Measurements from ENCODE around the gene DENND2C.
"Not testable (repeated sequence)": the region's sequence is repeated elsewhere in the genome, so short reads cannot be mapped to it uniquely, and the experiment has no call there.

The DENND2C gene

GRCh38 chr1:114595602-114596001 is 74.2 kb downstream of the DENND2C start:
- no peak for DNase-seq (ENCODE audit: low read depth)

GRCh38 chr1:114594046-114594445 is 75.8 kb downstream of the DENND2C start:
- no peak for DNase-seq (ENCODE audit: low read depth)

- DNase-seq (ENCODE audit: low read depth) = no peak
Observed at GRCh38 chr1:114589122-114589521, 80.7 kb downstream of the DENND2C start.

- DNase-seq (ENCODE audit: low read depth) = no peak
Observed at GRCh38 chr1:114588196-114588689, 81.6 kb downstream of the DENND2C start.

- DNase-seq (ENCODE audit: low read depth) = no peak
Observed at GRCh38 chr1:114587203-114587991, 82.5 kb downstream of the DENND2C start.

- no peak for DNase-seq (ENCODE audit: low read depth)
Observed at GRCh38 chr1:114586513-114587047, 83.3 kb downstream of the DENND2C start.

GRCh38 chr1:114585231-114585630 is 84.6 kb downstream of the DENND2C start:
- no peak for DNase-seq (ENCODE audit: low read depth)

- DNase-seq (ENCODE audit: low read depth) = peak; percentile 98
Observed at GRCh38 chr1:114581335-114582287, 88.2 kb downstream of the DENND2C start, which contains the start of gene BCAS2. Gene BCAS2 (minus strand): TSS chr1:114581615. CDS start chr1:114581591, 24 bp downstream.

GRCh38 chr1:114574365-114574764 is 95.5 kb downstream of the DENND2C start:
- no peak for DNase-seq (ENCODE audit: low read depth)

- DNase-seq (ENCODE audit: low read depth) = no peak
Observed at GRCh38 chr1:114564141-114564540, 105.7 kb downstream of the DENND2C start.

GRCh38 chr1:114562978-114563510 is 106.8 kb downstream of the DENND2C start:
- DNase-seq (ENCODE audit: low read depth) = not testable (repeated sequence)

- no peak for DNase-seq (ENCODE audit: low read depth)
Observed at GRCh38 chr1:114561333-114561732, 108.5 kb downstream of the DENND2C start.

GRCh38 chr1:114559356-114559755 is 110.5 kb downstream of the DENND2C start:
- no peak for DNase-seq (ENCODE audit: low read depth)

- DNase-seq (ENCODE audit: low read depth) = no peak
Observed at GRCh38 chr1:114558544-114558943, 111.3 kb downstream of the DENND2C start.

- no peak for DNase-seq (ENCODE audit: low read depth)
Observed at GRCh38 chr1:114554577-114554976, 115.3 kb downstream of the DENND2C start.

- DNase-seq (ENCODE audit: low read depth) = no peak
Observed at GRCh38 chr1:114552106-114552639, 117.7 kb downstream of the DENND2C start.

GRCh38 chr1:114551400-114551799 is 118.4 kb downstream of the DENND2C start:
- DNase-seq (ENCODE audit: low read depth) = no peak

GRCh38 chr1:114550336-114550735 is 119.5 kb downstream of the DENND2C start:
- DNase-seq (ENCODE audit: low read depth) = no peak

- DNase-seq (ENCODE audit: low read depth) = no peak
Observed at GRCh38 chr1:114549137-114549536, 120.7 kb downstream of the DENND2C start.

GRCh38 chr1:114547076-114547475 is 122.8 kb downstream of the DENND2C start:
- no peak for DNase-seq (ENCODE audit: low read depth)

GRCh38 chr1:114545796-114546195 is 124.1 kb downstream of the DENND2C start:
- DNase-seq (ENCODE audit: low read depth) = no peak

GRCh38 chr1:114545315-114545714 is 124.5 kb downstream of the DENND2C start:
- DNase-seq (ENCODE audit: low read depth) = no peak
